Measurements from ENCODE around the gene USP47.

DNA sequence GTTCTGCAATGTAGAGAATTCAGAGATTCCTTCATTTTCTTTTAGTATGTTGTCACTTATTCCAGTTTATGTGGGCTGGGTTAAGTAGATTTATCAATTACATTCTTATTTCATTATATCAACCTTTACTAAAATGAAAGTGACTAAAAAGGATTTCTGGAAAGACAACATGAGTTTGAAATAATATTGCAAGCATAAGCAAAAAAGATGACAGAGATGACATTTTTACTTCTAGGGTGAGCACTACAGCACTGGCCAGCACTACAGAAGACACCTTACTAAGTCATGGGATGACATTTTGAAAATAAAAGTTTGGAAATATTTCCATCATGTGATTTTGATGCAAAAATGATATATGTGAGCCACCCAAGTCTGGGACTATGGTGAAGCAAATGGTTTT is 2.1 kb upstream of the USP47 start:
- TF ChIP-seq, protein P1, sequence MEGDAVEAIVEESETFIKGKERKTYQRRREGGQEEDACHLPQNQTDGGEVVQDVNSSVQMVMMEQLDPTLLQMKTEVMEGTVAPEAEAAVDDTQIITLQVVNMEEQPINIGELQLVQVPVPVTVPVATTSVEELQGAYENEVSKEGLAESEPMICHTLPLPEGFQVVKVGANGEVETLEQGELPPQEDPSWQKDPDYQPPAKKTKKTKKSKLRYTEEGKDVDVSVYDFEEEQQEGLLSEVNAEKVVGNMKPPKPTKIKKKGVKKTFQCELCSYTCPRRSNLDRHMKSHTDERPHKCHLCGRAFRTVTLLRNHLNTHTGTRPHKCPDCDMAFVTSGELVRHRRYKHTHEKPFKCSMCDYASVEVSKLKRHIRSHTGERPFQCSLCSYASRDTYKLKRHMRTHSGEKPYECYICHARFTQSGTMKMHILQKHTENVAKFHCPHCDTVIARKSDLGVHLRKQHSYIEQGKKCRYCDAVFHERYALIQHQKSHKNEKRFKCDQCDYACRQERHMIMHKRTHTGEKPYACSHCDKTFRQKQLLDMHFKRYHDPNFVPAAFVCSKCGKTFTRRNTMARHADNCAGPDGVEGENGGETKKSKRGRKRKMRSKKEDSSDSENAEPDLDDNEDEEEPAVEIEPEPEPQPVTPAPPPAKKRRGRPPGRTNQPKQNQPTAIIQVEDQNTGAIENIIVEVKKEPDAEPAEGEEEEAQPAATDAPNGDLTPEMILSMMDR (IDR thresholded peaks at IDR 0.05; ENCODE audit: poor library complexity, severe bottlenecking) = no peak
- TF ChIP-seq TAF1 (IDR thresholded peaks at IDR 0.05; ENCODE audit: low read depth) (no peak), POLR2AphosphoS5 (IDR thresholded peaks at IDR 0.05) (no peak), EZH2 (IDR thresholded peaks at IDR 0.05; ENCODE audit: borderline replicate concordance, insufficient read depth, low read length, poor library complexity, severe bottlenecking) (no peak), EP300 (conservative IDR thresholded peaks at IDR 0.05; ENCODE audit: poor library complexity, severe bottlenecking) (no peak), RAD21 (conservative IDR thresholded peaks at IDR 0.05) (no peak), SMC3 (conservative IDR thresholded peaks at IDR 0.05; ENCODE audit: poor library complexity) (no peak)
- TF ChIP-seq, protein P2, sequence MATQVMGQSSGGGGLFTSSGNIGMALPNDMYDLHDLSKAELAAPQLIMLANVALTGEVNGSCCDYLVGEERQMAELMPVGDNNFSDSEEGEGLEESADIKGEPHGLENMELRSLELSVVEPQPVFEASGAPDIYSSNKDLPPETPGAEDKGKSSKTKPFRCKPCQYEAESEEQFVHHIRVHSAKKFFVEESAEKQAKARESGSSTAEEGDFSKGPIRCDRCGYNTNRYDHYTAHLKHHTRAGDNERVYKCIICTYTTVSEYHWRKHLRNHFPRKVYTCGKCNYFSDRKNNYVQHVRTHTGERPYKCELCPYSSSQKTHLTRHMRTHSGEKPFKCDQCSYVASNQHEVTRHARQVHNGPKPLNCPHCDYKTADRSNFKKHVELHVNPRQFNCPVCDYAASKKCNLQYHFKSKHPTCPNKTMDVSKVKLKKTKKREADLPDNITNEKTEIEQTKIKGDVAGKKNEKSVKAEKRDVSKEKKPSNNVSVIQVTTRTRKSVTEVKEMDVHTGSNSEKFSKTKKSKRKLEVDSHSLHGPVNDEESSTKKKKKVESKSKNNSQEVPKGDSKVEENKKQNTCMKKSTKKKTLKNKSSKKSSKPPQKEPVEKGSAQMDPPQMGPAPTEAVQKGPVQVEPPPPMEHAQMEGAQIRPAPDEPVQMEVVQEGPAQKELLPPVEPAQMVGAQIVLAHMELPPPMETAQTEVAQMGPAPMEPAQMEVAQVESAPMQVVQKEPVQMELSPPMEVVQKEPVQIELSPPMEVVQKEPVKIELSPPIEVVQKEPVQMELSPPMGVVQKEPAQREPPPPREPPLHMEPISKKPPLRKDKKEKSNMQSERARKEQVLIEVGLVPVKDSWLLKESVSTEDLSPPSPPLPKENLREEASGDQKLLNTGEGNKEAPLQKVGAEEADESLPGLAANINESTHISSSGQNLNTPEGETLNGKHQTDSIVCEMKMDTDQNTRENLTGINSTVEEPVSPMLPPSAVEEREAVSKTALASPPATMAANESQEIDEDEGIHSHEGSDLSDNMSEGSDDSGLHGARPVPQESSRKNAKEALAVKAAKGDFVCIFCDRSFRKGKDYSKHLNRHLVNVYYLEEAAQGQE (IDR thresholded peaks at IDR 0.05; ENCODE audit: borderline replicate concordance) = no peak
